K562 (cell line): Measurements from ENCODE around the gene NAIF1. TPM values are rescaled to one million over a fixed set of nuclear protein-coding genes. Genes with fewer than 3 reads are reported as not detected.
A peak's percentile ranks its signal among the peaks of the same experiment; 100 is the strongest.

Experiments
- ARID1B ChIP-seq: fragments of 450-650 bp; IDR thresholded peaks from 2 replicates; pipeline ENCODE4 v1.6.1; 2016; ENCODE audit warnings: antibody characterized with exemption, mild to moderate bottlenecking, inconsistent platforms
- CEBPG ChIP-seq, 3 experiments: fragments of 200-800 bp in 1 of 3; sonication (Bioruptor generic) in 1 of 3; sonication (generic) in 1 of 3; formaldehyde crosslinking in 1 of 3; IDR thresholded peaks in 2 of 3; conservative IDR thresholded peaks in 1 of 3; 2 replicates each; pipeline versions ENCODE4 v1.6.1 to v1.8.0; 2016 to 2022; ENCODE audit warnings: missing compliant biosample characterization in 2 of 3, missing genetic modification characterization in 2 of 3, mild to moderate bottlenecking in 1 of 3, missing genetic modification reagents in 1 of 3
- EP300 ChIP-seq: IDR thresholded peaks from 2 replicates; pipeline ENCODE4 v1.6.1; 2012; ENCODE audit warnings: low read length, improper control_type of control experiment
- FOS ChIP-seq: IDR thresholded peaks from 3 replicates; pipeline ENCODE4 v1.6.1; 2011; ENCODE audit not compliant: insufficient read length; ENCODE audit errors: extremely low read depth
- HDAC1 ChIP-seq, 2 experiments: fragments of 450-650 bp; IDR thresholded peaks; 2 replicates each; pipeline ENCODE4 v1.6.1; 2016 to 2017; ENCODE audit warnings: inconsistent platforms in 1 of 2, mild to moderate bottlenecking in 1 of 2, moderate library complexity in 1 of 2
- HDAC2 ChIP-seq: fragments of 450-650 bp; IDR thresholded peaks from 2 replicates; pipeline ENCODE4 v1.6.1; 2016; ENCODE audit warnings: mild to moderate bottlenecking
- ID3 ChIP-seq, 2 experiments: fragments of 250-450 bp in 1 of 2; fragments of 450-650 bp in 1 of 2; sonication (Bioruptor Pico) in 1 of 2; IDR thresholded peaks; 2 replicates each; pipeline versions ENCODE4 v1.6.1 to v1.8.0; 2016 to 2021; ENCODE audit warnings: mild to moderate bottlenecking in 2 of 2, moderate library complexity in 2 of 2, missing compliant biosample characterization in 1 of 2, missing genetic modification characterization in 1 of 2
- JUND ChIP-seq, 2 experiments: IDR thresholded peaks; 2 replicates in 1 of 2; 3 replicates in 1 of 2; pipeline ENCODE4 v1.6.1; 2011; ENCODE audit warnings: borderline replicate concordance in 2 of 2, low read depth in 2 of 2, low read length in 2 of 2, improper control_type of control experiment in 1 of 2, missing biosample characterization in 1 of 2, missing genetic modification characterization in 1 of 2, missing genetic modification reagents in 1 of 2
- NFRKB ChIP-seq: fragments of 450-650 bp; IDR thresholded peaks from 2 replicates; pipeline ENCODE4 v1.6.1; 2016; ENCODE audit warnings: low read depth
- PBX2 ChIP-seq, 2 experiments: IDR thresholded peaks in 1 of 2; conservative IDR thresholded peaks in 1 of 2; 2 replicates each; pipeline ENCODE4 v1.6.1; 2016; ENCODE audit warnings: low read depth in 2 of 2, mild to moderate bottlenecking in 1 of 2, missing compliant biosample characterization in 1 of 2, missing genetic modification characterization in 1 of 2, moderate library complexity in 1 of 2
- POLR2AphosphoS5 ChIP-seq: IDR thresholded peaks from 2 replicates; pipeline ENCODE4 v1.6.1; 2011; ENCODE audit warnings: mild to moderate bottlenecking, low read depth, low read length, moderate library complexity; ENCODE audit not compliant: control insufficient read depth, insufficient read depth
- RFX1 ChIP-seq: fragments of 450-650 bp; IDR thresholded peaks from 2 replicates; pipeline ENCODE4 v1.6.1; 2016; ENCODE audit warnings: mild to moderate bottlenecking, moderate library complexity
- SIN3A ChIP-seq, 2 experiments: fragments of 150-350 bp in 1 of 2; IDR thresholded peaks; 2 replicates each; pipeline ENCODE4 v1.6.1; 2011 to 2016; ENCODE audit warnings: borderline replicate concordance in 2 of 2, low read depth in 2 of 2, low read length in 2 of 2, mild to moderate bottlenecking in 2 of 2, moderate library complexity in 2 of 2; ENCODE audit not compliant: control insufficient read depth in 1 of 2
- TEAD4 ChIP-seq, 2 experiments: sonication (generic) in 1 of 2; formaldehyde crosslinking in 1 of 2; IDR thresholded peaks; 2 replicates each; pipeline versions ENCODE4 v1.6.1 to v1.8.0; 2012 to 2022; ENCODE audit warnings: borderline replicate concordance in 1 of 2, inconsistent platforms in 1 of 2, low read length in 1 of 2, mild to moderate bottlenecking in 1 of 2, missing genetic modification reagents in 1 of 2
- UBTF ChIP-seq, 2 experiments: IDR thresholded peaks; 2 replicates each; pipeline ENCODE4 v1.6.1; 2012; ENCODE audit warnings: improper control_type of control experiment in 2 of 2, low read depth in 2 of 2, low read length in 2 of 2, borderline replicate concordance in 1 of 2
- ZBTB34 ChIP-seq: fragments of 250-450 bp; sonication (Bioruptor Pico); IDR thresholded peaks from 2 replicates; pipeline ENCODE4 v1.8.0; 2021; ENCODE audit warnings: mild to moderate bottlenecking, moderate library complexity
- ZNF766 ChIP-seq: fragments of 200-800 bp; sonication (Bioruptor generic); conservative IDR thresholded peaks from 2 replicates; pipeline ENCODE4 v1.6.1; 2016; ENCODE audit warnings: missing genetic modification characterization, missing compliant biosample characterization
- polyA plus RNA-seq, 8 experiments: library from polyadenylated mRNA; depleted of rRNA in 4 of 8; stranded (reverse) in 5 of 8; unstranded in 3 of 8; fragments of >200 nt; fragmentation: Nextera tagmentation in 2 of 8; fragmentation: Illumina TruSeq in 1 of 8; extraction: Ambion mirVana in 2 of 8; extraction: Trizol in 1 of 8; gene quantifications; 2 replicates each; pipeline versions ENCODE4 v1.2.1 to v1.2.3, GENCODE V29; 2011 to 2014; ENCODE audit warnings: inconsistent platforms in 1 of 8, missing spikeins in 1 of 8
- total RNA-seq, 7 experiments: library from RNA; depleted of rRNA in 6 of 7; stranded (reverse); fragments of >200 nt in 6 of 7; fragmentation: Illumina TruSeq in 2 of 7; extraction: Trizol in 2 of 7; gene quantifications; 2 replicates each; pipeline versions ENCODE4 v1.2.1 to v1.2.3, GENCODE V29; 2011 to 2021; ENCODE audit warnings: low replicate concordance in 1 of 7

Gene NAIF1
- total and polyA plus RNA-seq, 9 of the 15 experiments (the other 6 are each of a cell fraction or from before 2014, with no cell fraction given) = 4.8 to 26.6 (median 17.2) TPM

- TF ChIP-seq UBTF (IDR thresholded peaks at IDR 0.05; ENCODE audit: borderline replicate concordance in 1 of 2, low read depth in 2 of 2, low read length in 2 of 2) = 0 out of 4 replicates have a peak, but pooled peaks have one; percentile 38 to 41
- peak; percentile 35; the same call in 1 of the 2 replicates for TF ChIP-seq JUND (IDR thresholded peaks at IDR 0.05; ENCODE audit: borderline replicate concordance, low read depth, low read length)
- TF ChIP-seq JUND (tag; IDR thresholded peaks at IDR 0.05; ENCODE audit: borderline replicate concordance, low read depth, low read length) = no peak; the same call in 2 of the 3 replicates
- TF ChIP-seq POLR2AphosphoS5 = peak; percentile 64; the same call in 1 of the 2 replicates
- no peak for TF ChIP-seq ID3 (CRISPR knock-in tag; IDR thresholded peaks at IDR 0.05)
- TF ChIP-seq ID3 (tag; IDR thresholded peaks at IDR 0.05) = 0 out of 2 replicates have a peak, but pooled peaks have one; percentile 16
- TF ChIP-seq SIN3A (IDR thresholded peaks at IDR 0.05; ENCODE audit: borderline replicate concordance in 2 of 2, control insufficient read depth in 1 of 2, low read depth in 2 of 2, low read length in 2 of 2) = peak; percentile 41 to 53; a peak in 2 of 4 replicates
- TF ChIP-seq EP300 = peak; percentile 16; the same call in 1 of the 2 replicates
- TF ChIP-seq ZBTB34 (CRISPR knock-in tag) = peak; percentile 23; the same call in 1 of the 2 replicates
- TF ChIP-seq RFX1 = no peak
- peak; percentile 58 to 64; a peak in 2 of 4 replicates for TF ChIP-seq HDAC1 (IDR thresholded peaks at IDR 0.05)
- peak; percentile 59; the same call in 1 of the 2 replicates for TF ChIP-seq ARID1B
- TF ChIP-seq HDAC2 = 0 out of 2 replicates have a peak, but pooled peaks have one; percentile 15
- 0 out of 2 replicates have a peak, but pooled peaks have one; percentile 10 for TF ChIP-seq ZNF766 (CRISPR knock-in tag)
- TF ChIP-seq CEBPG (CRISPR knock-in tag; IDR thresholded peaks at IDR 0.05) = no peak; the same call in 1 of the 2 replicates
- TF ChIP-seq CEBPG (tag; conservative IDR thresholded peaks at IDR 0.05 in 1 of 2, IDR thresholded peaks at IDR 0.05 in 1 of 2) = 0 out of 4 replicates have a peak, but pooled peaks of 1 of the 2 experiments have one; percentile 16
- 0 out of 2 replicates have a peak, but pooled peaks have one; percentile 25 for TF ChIP-seq NFRKB
- peak; percentile 42; the same call in 1 of the 2 replicates for TF ChIP-seq TEAD4 (IDR thresholded peaks at IDR 0.05; ENCODE audit: low read length)
- TF ChIP-seq TEAD4 (CRISPR knock-in tag; IDR thresholded peaks at IDR 0.05; ENCODE audit: borderline replicate concordance) = no peak
- no peak for TF ChIP-seq FOS
- no peak for TF ChIP-seq PBX2 (CRISPR knock-in tag; IDR thresholded peaks at IDR 0.05; ENCODE audit: low read depth)
- no peak for TF ChIP-seq PBX2 (tag; conservative IDR thresholded peaks at IDR 0.05; ENCODE audit: low read depth)
Measured at GRCh38 chr9:128081056-128081455, 13.9 kb upstream of the NAIF1 start (continued).
